ENCODE data around the gene ZSCAN31.
"Not testable (repeated sequence)": the region's sequence is repeated elsewhere in the genome, so short reads cannot be mapped to it uniquely, and the experiment has no call there.

The ZSCAN31 gene

GRCh38 chr6:28351493-28351925 lies 15.6 kb upstream of the ZSCAN31 start:
- DNase-seq, result no peak

DNA sequence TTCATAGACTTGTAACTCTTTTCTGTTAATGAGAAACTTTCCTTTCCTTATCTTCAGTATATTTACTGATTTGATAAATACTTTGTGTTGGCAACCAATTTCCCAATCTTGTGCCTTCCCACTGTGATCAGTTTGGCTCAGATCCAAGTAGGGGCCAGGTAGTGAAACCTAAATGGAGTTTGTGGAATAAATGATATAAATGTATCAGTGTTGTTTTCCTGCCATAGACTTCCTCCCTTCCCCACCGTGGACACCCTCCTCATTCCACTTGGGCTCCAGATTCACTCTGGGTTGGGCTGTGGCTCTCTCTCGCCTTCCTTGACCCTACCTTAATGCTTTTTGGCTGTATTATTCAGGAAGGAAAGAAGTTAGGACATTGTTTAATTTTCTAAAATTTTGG lies 15.1 kb upstream of the ZSCAN31 start:
- DNase-seq, result no peak

DNA sequence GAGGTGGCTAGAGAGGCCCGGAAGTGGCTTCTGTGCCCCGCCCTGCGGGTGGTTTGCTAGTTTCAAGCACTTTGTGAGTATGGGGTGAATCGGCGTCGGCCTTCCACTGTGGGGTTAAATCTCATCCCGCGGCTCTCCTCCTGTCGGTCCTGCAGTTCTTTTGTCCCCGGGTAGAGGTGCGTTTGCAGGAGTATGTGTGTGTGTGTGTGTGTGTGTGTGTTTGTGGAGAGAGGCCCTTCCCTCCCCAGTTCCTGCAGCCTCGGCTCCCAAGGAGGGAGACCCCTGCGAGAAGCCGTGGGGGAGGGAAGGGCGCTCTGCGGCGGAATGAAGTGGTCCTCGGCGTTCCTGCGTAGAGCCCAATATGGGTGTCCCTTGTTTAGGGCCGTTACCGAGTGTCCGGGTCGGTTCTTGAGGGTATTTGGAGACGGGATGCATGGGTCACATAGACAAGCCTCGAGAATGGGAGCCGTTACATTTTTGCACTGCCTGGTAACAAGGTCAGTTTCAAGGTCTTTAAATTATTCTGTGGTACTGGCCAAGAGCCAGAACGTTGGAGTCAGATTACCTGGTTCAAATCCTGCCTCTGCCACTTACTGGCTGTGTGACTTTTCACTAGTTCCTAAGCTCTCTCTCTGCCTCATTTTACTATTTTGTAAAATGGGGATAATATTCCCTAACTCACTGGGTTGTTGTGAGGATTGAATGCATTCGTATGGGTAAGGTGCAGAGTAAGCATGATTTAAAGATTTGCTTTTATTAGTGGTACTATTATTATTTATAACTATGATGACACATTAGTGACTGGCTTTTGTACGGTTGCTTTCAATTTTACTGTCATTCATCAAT lies 14.2 kb upstream of the ZSCAN31 start, which contains the start of gene ZKSCAN3:
Gene ZKSCAN3, plus strand, starts transcription at position 56 of the 846 bp plus-strand sequence. CDS start 9,640 bp downstream, outside the sequence.
- peak; percentile 79 for DNase-seq

- no peak for DNase-seq
Measured at GRCh38 chr6:28349344-28349891, 13.5 kb upstream of the ZSCAN31 start.

GRCh38 chr6:28347119-28347518 lies 11.2 kb upstream of the ZSCAN31 start:
- DNase-seq, result no peak

DNA sequence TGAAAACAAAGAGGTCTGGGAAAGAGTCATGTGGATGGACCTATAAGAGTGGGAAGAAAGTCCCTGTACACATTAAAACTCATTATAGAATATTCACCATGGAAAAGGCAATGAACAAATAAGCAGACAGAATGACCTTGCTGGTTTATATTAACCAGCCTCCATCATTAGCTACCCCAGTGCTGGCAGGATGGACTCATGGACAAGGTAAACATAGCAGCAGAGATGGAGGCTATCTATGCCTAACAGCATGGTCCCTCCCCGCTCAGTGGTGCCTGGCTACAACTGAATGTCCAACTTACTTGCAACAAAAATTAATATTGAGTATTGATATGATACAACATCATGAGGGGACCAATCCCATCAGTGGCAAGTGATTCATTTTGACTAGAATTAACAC lies 9.3 kb upstream of the ZSCAN31 start:
- no peak for DNase-seq

DNA sequence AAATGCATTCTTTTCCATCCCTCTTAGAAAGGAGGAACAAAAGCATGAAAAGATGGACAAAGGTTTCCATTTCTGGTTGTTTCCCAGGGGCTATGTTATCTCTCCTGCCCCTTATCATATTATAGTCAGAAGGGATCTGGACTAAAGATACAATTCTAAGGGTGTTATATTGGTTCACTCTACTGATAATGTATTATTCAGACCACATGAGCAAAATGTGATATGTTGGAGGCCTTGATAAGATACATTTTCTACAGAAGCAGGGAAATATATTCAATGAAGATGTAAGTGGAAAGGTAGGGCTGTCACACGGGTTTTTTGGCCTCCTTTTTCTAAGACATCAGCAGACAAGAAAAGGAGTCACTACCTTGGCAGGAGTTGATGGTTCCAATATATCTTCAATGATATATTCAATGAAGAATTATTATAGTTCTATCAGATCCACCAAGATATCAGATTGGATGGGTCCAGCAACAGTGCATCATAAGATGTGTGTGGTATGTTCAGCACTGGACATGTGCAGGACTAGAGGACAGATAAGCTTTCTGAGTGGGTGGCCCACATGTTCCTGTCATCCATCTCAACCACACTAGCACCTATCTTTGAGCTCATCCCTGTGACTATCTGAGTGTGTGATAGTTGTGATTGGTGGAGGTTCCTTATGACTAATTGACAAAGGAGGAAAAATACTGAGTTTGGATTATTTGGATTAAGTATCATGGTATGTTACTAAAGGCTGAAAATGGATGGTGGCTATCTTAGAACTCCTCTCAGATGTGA lies 8.1 kb upstream of the ZSCAN31 start:
- DNase-seq, result no peak

DNA sequence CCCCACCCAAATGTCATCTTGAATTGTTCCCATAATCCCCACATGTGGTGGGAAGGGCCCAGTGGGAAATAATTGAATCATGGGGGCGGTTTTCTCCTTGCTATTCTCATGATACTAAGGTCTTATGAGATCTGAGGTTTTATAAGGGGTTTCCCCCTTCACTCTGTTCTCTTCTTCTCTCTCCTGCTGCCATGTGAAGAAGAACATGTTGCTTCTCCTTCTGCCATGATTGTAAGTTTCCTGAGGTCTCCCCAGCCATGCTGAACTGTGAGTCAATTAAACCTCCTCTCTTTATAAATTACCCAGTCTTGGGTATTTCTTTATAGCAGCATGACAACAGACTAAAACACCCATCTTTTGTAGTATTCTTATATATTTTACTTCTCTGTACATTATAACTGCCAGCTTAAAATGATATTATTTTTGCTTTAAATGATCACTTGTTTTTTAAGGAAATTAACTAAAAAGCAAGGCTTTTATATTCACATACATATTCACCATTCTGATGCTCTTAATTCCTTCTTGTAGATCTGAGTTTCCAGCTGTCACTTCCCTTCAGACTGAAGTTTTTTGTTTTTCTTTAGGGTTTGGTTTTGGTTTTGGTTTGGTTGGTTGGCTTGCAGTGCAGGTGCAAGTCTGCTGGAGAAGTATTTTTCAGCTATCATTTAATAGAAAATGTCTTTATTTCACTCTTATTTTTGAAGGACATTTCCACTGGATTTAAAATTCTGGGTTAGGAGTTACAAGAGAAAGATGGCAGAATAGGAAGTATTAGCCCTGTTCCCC lies 4.6 kb upstream of the ZSCAN31 start:
- no peak for DNase-seq

DNA sequence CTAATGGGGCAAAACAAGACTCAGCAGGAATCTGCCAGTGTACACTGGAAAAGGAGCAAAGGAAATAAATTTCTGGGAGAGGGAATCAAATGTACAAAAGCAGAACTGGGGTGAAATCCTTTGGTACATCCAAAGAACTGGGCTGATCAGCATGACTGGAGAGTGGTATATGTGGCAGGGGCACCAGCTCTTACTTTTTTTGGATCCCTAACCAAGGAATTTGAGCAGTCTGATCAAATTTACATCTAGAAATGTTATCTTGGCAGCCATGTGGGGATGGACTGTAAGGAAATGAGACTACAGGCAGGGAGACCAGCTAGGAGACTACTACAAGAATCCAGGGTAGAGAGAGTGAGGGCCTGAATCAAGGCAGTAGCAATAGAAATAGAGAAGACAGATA lies 1.2 kb upstream of the ZSCAN31 start:
- no peak for DNase-seq

GRCh38 chr6:28336284-28337120 lies 554 bp upstream of the ZSCAN31 start:
- DNase-seq, result peak; percentile 15

- DNase-seq, result no peak
Measured at GRCh38 chr6:28335040-28335563, 846 bp downstream of the ZSCAN31 start.

DNA sequence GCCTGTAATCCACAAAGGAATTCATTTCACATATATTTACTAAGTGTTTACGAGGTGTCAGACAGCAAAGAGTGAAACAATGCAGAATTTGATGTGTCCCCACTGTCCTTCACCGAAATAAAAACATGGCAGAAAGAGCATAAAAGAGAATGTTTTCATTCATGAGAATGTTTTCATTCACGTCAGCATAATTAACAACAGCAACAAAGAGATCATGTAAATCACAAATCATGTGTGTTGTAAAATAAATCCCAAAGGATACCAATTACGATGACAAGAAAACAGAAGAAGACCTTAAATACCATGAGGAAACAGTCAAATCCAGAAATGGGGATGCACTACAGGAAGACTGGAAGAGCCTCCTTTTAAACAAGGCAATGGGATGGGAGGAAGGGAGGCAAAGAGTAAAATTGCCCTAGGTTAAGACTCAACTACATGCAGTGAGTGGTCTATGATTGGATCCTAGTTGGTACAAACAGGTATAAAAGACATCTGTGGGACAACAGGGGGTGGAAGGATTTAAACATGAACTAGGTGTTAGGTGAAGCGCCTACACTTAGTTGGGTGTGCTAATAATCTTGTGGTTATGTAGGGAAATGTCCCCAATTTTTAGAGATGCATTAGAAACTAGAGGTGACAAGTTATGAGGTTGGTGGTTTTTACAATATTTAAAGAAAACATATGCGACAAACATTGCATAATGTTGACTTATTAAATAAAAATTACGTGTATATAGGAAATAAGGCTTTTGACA lies 1.5 kb downstream of the ZSCAN31 start:
- no peak for DNase-seq

- no peak for DNase-seq
Measured at GRCh38 chr6:28333599-28334018, 2.3 kb downstream of the ZSCAN31 start.

- no peak for DNase-seq
Measured at GRCh38 chr6:28333047-28333446, 2.9 kb downstream of the ZSCAN31 start.

DNA sequence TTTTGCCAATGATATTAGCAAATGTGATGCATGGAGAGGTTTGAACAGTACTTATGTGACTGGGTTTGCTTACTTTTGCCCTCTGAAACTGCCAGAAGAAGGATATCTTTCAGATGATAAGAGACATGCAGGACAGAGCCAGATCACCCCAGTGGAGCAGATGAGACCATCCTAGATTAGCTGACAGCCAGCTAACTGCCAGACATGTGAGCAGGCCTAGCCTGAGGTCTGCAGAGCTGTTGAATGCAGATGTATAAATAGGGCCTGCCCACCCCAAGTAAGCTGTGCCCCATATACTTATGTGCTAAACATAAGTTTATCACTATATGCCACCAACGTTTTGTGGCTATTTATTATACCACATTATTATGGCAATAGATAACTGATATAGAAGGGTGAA lies 5.9 kb downstream of the ZSCAN31 start:
- DNase-seq, result no peak

DNA sequence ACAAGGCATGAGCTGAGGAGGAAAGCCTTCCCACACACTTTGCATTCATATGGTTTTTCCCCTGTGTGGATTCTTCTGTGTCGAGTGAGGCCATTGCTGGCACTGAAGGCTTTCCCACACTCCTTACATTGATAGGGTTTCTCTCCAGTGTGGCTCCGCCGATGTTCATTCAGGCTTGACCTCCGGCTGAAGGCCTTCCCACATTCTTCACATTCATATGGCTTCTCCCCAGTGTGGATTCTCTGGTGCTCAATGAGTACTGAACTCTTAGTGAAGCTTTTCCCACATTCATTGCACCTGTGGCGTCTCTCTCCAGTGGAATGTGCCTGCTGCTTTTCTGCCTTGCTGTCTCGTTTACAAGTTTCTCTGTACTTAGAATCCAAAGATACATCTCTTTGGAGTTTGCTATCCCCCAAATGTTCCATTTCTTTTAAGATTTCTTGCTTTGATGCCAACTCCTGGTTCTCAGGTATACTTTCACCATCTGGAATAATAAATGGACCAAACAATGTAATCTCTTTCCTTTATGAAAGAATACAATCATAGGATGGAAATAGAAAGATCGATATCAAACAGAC lies 9.5 kb downstream of the ZSCAN31 start:
- DNase-seq, result no peak

DNA sequence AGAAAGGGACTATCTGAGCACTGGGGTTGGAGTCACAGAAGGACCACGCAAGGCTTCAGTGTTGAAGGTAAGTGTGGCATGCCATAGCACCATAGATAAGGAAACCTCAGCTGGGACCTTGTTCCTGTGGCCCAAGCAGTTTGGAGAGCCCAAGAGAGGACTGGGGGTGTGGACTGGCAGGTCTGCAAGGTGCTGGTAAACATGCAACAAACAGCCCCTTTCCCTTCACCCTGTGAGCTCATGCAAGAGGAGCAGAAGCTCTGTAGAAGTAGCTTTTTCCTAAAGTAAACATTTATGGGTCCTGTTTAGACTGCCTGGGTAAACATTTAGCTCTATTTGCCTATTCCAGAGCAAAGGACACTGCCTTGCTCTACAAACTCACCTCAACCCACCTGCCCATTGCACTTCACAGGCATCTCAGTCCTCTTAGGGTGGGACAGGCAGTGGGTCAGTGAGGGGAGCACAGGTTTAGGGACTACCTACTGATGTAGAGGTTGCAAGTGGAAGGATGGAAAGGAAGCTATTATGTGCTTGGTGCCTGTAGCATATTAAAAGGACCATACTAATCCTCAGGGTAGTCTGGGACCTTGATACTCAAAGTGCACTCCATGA lies 12.0 kb downstream of the ZSCAN31 start:
- DNase-seq, result no peak

DNA sequence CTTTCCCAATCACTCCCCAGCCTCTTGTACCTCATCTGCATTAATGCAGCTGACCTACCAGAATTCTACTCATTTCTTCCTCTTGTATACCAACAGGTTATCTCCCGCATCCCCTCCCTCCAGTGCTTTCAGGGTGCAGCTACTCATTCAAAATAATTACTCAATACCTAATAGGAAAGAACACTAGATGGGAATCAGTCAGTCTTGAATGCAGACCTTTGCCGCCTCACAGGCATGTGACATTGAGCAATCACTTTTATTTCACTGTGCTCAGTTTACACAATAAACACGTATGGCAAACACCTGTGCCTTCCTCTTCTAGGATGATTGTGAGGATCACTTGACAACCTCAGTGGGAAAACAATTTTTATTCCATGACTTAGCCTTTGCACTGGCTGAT lies 13.3 kb downstream of the ZSCAN31 start:
- no peak for DNase-seq

DNA sequence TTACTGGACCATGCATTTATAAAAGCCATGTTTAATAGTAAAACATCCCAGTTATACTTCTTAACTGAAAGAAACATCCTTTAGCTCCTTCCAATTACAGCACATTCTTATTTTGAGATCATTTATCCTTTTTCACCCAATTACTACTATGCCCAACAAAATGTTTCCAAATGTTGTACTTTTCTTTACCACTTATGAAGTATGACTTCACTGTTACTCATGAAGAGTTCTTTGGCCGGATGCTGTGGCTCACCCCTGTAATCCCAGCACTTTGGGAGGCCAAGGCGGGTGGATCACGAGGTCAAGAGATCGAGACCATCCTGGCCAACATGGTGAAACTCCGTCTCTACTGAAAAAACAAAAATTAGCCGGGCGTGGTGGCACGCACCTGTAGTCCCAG lies 18.1 kb downstream of the ZSCAN31 start:
- DNase-seq, result not testable (repeated sequence)

DNA sequence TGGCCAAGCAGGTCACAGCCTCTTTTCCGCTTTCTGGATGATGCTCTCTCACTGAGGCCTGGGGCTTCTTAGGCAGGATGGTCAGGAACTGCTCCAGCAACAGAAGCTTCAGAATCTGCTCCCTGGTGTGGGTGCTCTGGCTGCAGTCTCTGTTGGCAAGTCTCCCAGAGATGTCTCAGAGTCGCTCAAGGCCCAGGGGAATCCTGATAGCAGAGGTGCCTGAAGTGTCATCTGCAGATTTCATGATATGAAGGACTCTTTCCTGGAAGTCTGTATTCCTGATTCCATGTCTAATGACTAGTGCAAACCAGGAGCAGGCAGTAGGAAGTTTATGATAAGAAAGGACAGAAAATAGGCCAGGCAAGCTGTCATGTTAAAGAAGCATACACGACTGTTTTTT lies 20.3 kb downstream of the ZSCAN31 start:
- DNase-seq, result no peak

Data from NCI-H2171 (cell line).